ENCODE data around the gene PPP6R3.

DNA sequence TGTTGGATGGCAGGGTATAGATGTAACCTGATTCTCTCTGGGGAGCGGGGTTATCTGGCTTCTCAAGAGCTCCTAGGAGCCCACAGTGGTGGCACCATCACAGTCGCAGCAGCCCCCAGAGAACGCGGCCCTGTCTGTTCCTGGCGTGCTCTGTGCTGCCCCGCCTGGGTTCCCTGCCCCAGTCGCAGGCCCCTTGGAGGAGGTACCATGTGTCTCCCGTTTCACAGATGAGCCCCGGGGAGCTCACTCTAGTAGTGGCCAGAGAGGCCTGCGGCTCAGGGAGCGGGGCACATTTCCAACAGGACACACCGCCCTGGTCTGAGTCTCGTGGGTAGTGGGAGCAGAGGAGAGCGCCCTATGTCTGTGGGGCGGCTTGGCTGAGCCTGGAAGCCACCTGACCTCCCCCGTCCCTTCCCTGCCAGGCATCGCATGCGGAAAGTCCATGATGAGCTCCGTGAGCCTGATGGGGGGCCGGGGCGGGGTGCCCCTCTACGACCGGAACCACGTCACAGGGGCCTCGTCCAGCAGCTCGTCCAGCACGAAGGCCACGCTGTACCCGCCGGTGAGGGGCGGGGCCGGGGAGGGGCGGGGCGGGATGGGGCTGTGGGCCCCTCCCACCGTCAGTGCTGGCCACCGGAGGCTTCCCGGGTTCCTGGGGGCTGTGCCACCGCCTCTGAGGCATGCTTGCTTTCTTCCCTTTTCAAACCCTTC, 21.0 kb upstream of the PPP6R3 start:
- TF ChIP-seq, protein P1, sequence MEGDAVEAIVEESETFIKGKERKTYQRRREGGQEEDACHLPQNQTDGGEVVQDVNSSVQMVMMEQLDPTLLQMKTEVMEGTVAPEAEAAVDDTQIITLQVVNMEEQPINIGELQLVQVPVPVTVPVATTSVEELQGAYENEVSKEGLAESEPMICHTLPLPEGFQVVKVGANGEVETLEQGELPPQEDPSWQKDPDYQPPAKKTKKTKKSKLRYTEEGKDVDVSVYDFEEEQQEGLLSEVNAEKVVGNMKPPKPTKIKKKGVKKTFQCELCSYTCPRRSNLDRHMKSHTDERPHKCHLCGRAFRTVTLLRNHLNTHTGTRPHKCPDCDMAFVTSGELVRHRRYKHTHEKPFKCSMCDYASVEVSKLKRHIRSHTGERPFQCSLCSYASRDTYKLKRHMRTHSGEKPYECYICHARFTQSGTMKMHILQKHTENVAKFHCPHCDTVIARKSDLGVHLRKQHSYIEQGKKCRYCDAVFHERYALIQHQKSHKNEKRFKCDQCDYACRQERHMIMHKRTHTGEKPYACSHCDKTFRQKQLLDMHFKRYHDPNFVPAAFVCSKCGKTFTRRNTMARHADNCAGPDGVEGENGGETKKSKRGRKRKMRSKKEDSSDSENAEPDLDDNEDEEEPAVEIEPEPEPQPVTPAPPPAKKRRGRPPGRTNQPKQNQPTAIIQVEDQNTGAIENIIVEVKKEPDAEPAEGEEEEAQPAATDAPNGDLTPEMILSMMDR (conservative IDR thresholded peaks at IDR 0.05; ENCODE audit: low read depth, low read length) = no peak
- TF ChIP-seq EZH2phosphoT487 (IDR thresholded peaks at IDR 0.05; ENCODE audit: borderline replicate concordance, low read length) = no peak

All from PC-3 (cell line).